ENCODE data around the gene ETS2.

- TF ChIP-seq, protein P1, sequence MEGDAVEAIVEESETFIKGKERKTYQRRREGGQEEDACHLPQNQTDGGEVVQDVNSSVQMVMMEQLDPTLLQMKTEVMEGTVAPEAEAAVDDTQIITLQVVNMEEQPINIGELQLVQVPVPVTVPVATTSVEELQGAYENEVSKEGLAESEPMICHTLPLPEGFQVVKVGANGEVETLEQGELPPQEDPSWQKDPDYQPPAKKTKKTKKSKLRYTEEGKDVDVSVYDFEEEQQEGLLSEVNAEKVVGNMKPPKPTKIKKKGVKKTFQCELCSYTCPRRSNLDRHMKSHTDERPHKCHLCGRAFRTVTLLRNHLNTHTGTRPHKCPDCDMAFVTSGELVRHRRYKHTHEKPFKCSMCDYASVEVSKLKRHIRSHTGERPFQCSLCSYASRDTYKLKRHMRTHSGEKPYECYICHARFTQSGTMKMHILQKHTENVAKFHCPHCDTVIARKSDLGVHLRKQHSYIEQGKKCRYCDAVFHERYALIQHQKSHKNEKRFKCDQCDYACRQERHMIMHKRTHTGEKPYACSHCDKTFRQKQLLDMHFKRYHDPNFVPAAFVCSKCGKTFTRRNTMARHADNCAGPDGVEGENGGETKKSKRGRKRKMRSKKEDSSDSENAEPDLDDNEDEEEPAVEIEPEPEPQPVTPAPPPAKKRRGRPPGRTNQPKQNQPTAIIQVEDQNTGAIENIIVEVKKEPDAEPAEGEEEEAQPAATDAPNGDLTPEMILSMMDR (conservative IDR thresholded peaks at IDR 0.05; ENCODE audit: low read depth, low read length) = no peak
- no peak for TF ChIP-seq POLR2A (IDR thresholded peaks at IDR 0.05; ENCODE audit: low read depth, low read length)
- no peak for TF ChIP-seq USF2 (IDR thresholded peaks at IDR 0.05; ENCODE audit: low read depth, low read length)
These were observed 14.0 kb downstream of the ETS2 start for GRCh38 chr21:38819719-38820159.

All from IMR-90 (cell line).